ENCODE results near the gene BORCS5. TPM values are rescaled to one million over a fixed set of nuclear protein-coding genes. Genes with fewer than 3 reads are reported as not detected.

The BORCS5 gene
- total RNA-seq, 1 experiment from 2014 or later, result 13.9 TPM

- no peak for TF ChIP-seq CTCF (conservative IDR thresholded peaks at IDR 0.05)
- no peak overlapping the region for H2BK5ac ChIP-seq (ENCODE audit: insufficient read length, low read length)
- no peak overlapping the region for H3K56ac ChIP-seq (ENCODE audit: insufficient read length, low read depth, low read length)
- no peak overlapping the region for H4K8ac ChIP-seq (replicated peaks; ENCODE audit: insufficient read length, low read depth, low read length)
- H3K79me2 ChIP-seq (ENCODE audit: insufficient read depth, low read length), result no peaks in the 10 kb centered on the region
- H3K18ac ChIP-seq (ENCODE audit: insufficient read length, low read depth, low read length), result no peak overlapping the region
- peaks cover 37 to 68% (median 52%) of the 10 kb centered on the region in 3 experiments for H3K36me3 Mint-ChIP-seq (ENCODE audit: insufficient read depth in 1 of 3, low read depth in 3 of 3)
- no peak overlapping the region for H3T11ph ChIP-seq (ENCODE audit: low read length)
- no peaks in the 10 kb centered on the region for H3K79me1 ChIP-seq (ENCODE audit: insufficient read depth, low read depth, low read length, poor library complexity, severe bottlenecking)
- peak overlapping the region; percentile 36 to 88 (median 88) for H3K27ac Mint-ChIP-seq
- H3K4me1 Mint-ChIP-seq, result peaks cover 3 to 11% of the 10 kb centered on the region in 2 experiments; a peak in 3 of 4 replicates
- H4K5ac ChIP-seq (ENCODE audit: insufficient read length, low read depth, low read length), result no peak overlapping the region
- H3K9me3 ChIP-seq (ENCODE audit: control insufficient read depth, low read depth, low read length), result no peaks in the 10 kb centered on the region
- no CpG with 5 or more reads among the region's 4 CpGs for WGBS (ENCODE audit: extremely low coverage, insufficient read length, low lambda C conversion rate)
- H4K20me1 ChIP-seq (ENCODE audit: control insufficient read depth, insufficient read depth, insufficient read length), result no peaks in the 10 kb centered on the region
- H4K91ac ChIP-seq (ENCODE audit: insufficient read length, low read depth, low read length), result no peak overlapping the region
- H3K4ac ChIP-seq (ENCODE audit: low read depth, low read length), result no peak overlapping the region
- H2BK15ac ChIP-seq (ENCODE audit: low read depth, low read length), result no peak overlapping the region
- H3K27ac ChIP-seq (ENCODE audit: insufficient read length, low read depth, low read length), result no peak overlapping the region
- no peak for DNase-seq
- H3K4me1 ChIP-seq (ENCODE audit: insufficient read depth, low read length), result no peaks in the 10 kb centered on the region; the same call in 1 of the 2 replicates
- H2AK5ac ChIP-seq (ENCODE audit: insufficient read length, low read length), result no peak overlapping the region
- no peak overlapping the region for H2BK20ac ChIP-seq (ENCODE audit: low read depth, low read length, poor library complexity, severe bottlenecking)
- no peak overlapping the region for H3K23ac ChIP-seq (ENCODE audit: insufficient read length, low read depth, low read length)
- H3K4me2 ChIP-seq (ENCODE audit: insufficient read depth, insufficient read length, low read length), result no peak overlapping the region
- no peak overlapping the region for H2BK120ac ChIP-seq (ENCODE audit: low read depth, low read length, poor library complexity, severe bottlenecking)
- H2BK12ac ChIP-seq (ENCODE audit: insufficient read length, low read depth, low read length), result no peak overlapping the region
- no peak overlapping the region for H3K14ac ChIP-seq (ENCODE audit: insufficient read depth, low read length)
- no peak overlapping the region for H3K9ac ChIP-seq (ENCODE audit: extremely low read depth, insufficient read length, low read length)
- no peaks in the 10 kb centered on the region for H3K27me3 ChIP-seq (ENCODE audit: insufficient read depth, low read length)
- H3K23me2 ChIP-seq (ENCODE audit: insufficient read length, low read depth, low read length, poor library complexity, severe bottlenecking), result no peaks in the 10 kb centered on the region
- peaks cover 16 to 17% of the 10 kb centered on the region in 2 experiments for H3K9me3 Mint-ChIP-seq
- no peaks in the 10 kb centered on the region; the same call in 1 of the 2 replicates for H3K27me3 Mint-ChIP-seq (ENCODE audit: low read depth)
- H2AFZ ChIP-seq (ENCODE audit: low read length), result no peak overlapping the region
- no peak overlapping the region for H3K4me3 Mint-ChIP-seq
These were observed 116.3 kb downstream of the BORCS5 start for GRCh38 chr12:12473223-12473622.

Measured in H9 (cell line).